DMS53 (cell line): ENCODE measurements around the gene MUSTN1.
A peak's percentile ranks its signal among the peaks of the same experiment; 100 is the strongest.

Experiments used
- DNase-seq: peaks from one replicate; lab custom pipeline; 2025; lab: John Stamatoyannopoulos, UW

The MUSTN1 gene

DNA sequence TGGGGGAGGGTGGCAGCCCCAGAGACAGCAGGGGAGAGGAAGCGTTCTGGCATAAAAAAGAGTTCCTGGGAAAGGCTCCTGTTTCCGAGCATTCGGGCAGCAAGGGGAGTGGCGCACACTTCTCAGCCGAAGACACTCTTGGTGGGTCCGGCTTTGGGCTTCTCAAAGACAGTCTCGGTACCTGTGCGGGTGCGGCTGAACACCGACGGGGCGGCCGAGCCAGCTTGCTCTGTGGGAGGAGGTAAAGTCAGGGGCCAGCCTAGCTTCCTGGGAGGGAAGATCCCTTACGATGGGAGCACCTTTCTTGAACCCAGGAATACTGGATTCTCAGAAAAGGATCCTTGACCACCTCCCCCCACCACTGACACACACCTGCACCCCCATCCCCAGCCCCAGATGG is 1.6 kb downstream of the MUSTN1 start:
- DNase-seq: no peak

DNA sequence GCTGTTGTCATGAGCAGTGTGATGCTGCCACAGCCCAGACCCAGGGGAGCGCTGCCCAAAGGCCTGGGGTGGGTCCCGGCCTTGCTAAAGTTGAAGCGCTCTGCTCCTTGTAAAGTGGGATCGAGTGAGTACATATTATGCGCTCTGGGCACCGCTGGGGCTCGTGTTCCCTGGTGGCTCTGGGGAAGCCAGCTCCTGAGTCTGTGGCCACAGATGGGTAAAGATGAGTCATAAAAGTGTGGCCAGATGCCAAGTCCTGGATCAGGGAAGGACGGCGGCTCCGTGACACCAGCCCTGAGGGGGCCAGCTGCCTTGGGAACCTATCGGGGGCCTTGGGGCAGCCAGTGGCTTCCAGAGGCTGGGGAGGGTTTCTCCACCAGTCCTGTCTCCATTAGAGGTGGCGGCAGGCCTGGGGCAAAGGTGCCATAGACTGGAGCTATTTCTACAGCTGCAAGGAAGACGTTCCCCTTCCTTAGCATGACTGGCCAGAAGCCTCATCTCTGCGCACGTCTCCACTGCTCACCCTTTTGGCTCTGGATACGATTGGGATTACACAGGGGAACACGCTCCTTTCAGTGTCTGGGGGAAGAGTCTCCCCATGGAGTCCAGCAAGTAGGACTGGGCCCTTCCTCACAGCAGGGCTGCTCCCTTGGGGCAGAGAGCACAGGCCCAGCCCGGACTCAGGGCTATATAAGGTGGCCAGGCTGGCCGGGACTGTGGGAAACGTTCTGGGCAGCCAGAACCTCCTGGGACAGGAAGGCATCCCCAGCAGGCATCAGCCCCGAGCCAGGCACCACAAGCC is 3.1 kb downstream of the MUSTN1 start:
- DNase-seq: peak; percentile 77

DNA sequence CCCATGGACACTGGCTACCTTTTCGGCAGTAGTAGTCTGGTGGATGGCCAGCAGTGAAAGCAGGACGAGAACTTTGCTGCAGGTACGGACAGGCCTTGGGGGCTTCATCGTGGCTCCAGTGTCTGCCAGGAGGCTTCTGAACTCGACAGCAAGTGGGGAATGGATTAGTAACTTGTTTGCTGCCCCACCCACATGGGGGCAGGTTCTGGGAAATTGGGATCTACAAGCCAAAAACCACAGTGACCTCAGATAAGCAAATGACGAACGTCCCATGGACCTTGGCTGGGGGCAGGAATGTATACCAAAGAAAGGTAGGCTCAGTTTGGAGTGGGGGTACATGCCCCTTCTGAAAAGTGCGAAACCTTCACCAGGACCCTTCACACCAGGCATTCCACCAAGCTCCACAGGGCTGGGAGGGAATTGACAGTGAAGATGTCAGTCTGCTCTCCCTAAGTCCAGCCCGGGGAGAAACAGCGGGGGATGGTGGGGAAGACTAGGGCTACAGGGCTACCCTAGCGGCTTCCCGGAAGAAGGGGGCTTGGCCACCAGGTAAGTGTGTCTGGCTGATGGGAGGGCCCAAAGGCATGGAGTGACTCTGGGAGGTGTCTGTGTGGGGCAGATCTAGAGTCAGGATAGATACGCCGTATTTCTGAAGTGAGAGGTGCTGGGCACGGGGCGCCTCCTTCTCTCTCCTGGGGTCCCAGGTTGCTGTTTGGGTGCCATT is 4.1 kb downstream of the MUSTN1 start, which contains the start of gene ITIH4:
Gene ITIH4, minus strand, starts transcription at position 138 of the 724 bp plus-strand sequence. Its CDS starts 30 bp downstream, at position 108.
- DNase-seq: no peak

DNA sequence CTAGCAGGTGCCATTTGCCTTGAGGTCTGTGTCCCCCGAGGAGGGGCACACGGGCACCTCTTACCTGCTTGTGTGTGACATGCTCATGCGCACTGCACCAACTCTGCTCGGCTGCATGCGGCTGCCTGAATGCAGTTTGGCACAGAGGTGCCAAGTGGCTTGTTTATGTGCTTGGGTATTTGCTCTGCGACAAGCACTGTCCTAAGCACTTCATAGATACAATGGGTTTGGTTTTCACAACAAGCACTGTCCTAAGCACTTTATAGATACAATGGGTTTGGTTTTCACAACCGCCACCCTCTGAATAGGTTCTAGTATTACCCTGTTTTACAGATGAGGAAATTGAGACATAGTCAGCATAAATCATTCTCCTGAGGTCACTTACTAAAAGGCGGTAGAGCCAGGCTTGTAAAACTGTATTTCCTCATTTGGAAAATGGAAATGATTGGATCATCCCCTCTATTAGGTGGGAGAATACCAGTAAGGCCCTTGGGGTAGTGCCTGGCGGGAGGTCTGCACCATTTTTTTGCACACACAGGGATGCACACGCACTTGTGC is 4.8 kb downstream of the MUSTN1 start:
- DNase-seq: no peak

DNA sequence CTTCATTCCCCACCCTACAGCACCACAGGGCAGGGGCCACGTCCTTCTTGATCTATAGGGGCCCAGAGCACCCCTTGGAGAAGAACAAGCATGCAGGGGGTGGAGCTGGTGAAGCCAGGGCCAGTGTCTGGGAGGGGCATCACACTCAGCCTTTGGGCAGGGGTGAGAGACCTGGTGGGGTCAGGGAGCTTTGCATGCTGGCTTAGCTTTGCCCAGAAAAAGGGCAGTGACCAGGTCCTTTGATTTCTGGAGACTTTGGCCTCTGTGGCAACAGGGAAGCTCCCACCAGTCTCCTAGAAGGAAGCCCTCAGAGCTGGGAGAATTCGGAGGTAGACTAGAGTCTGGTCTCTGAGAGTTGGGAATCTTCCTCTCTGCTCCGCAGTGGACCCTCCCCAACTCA is 5.3 kb downstream of the MUSTN1 start:
- DNase-seq: no peak

DNA sequence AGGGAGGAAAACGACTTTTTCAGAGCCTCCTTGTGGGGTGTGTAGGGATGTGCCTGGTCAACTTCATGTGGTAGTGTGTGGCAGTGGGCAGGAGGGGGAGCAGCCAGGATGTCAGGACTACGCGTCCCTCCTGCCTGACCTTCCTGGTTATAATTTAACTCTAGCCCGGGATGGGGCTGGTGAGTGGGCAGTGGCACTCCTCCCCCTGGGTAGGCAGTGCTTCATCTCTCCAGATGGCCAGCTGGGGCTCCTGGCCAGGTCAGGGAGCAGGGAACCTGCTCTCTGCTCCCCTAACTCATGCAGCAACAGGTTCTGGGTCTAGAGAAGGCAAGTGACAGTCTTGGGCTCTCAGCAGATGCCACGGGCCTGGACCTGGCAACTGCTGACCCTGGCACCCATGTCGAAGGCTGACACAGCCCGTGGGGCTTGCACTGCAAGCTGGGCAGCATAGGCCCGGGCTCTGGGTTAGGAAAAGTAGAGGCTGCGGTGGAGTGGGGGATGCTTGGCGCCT is 6.9 kb downstream of the MUSTN1 start:
- DNase-seq: peak; percentile 60

DNA sequence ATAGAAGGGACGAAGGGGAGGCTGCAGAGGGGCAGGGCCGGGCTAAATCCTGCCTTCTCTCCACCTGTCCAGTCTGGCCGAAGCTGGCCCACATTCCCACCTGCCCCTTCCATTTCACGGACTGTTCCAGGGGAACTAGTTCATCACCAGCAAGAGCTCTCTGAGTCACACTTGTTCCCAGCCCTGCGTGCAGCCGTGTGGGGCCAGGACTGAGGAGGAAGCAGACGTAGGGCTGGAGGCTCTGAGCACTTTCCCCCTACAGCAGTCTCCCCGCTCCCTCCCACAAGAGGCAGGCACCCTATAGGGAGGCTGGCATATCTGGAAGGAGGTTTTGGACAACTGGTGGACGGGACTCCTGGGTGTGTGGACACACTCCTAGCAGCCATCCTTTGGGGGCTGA is 7.4 kb downstream of the MUSTN1 start:
- DNase-seq: peak; percentile 42

DNA sequence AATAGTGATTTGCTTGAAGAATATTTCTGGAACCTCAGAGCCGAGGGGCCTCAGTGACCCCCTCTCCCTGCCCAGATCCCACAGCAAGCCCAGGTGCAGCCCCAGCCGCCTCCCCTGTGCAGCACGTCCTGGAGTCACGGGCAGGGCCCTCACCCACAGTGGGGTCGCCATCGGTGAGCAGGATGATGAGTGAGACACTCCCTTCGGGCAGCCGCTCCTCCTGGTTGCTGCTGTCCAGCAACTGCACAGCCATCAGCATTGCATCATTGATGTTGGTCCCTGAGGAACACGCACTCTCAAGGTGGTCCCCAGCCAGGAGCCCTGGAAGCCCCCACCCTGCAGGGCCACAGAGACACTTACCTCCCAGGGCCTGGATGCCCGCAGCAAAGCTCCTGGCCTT is 10.8 kb downstream of the MUSTN1 start:
- DNase-seq: no peak

DNA sequence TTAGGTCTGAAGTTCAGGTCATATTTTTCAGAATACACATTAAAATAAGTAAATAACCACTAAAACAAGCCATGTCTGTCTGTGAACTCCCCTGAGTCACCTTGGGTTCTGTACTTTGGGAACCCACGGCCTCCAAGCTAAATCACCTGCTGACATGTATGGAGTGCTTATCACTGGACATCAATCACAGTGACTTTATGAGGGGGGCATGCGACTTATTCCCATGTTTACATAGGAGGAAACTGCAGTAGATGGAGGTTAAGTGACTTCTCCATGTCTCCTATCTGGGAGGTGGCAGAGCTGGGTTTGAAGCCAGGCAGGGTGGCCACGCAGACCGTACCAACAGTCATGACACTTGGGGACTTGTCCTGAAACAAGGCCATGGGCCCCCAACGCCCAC is 12.5 kb downstream of the MUSTN1 start:
- no peak for DNase-seq

DNA sequence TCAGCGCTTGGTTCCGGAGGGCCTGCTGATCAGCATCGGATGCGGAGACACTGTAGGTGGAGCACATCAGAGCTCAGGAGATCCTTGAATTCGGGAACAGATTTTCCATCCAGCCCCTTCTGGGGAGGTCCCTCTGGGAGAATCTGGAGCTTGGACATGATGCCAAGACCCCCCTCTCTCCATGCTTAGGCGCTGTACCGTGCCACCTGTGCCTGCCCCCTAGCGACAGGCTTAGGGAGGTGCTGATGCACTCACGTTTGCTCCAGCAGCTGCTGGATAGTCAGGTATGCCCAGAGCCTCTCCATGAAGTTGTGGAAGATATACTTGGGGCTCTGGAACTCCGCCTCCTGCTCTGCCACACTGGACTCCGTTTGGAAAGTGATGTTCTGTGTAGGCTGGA is 14.1 kb downstream of the MUSTN1 start:
- peak; percentile 42 for DNase-seq

DNA sequence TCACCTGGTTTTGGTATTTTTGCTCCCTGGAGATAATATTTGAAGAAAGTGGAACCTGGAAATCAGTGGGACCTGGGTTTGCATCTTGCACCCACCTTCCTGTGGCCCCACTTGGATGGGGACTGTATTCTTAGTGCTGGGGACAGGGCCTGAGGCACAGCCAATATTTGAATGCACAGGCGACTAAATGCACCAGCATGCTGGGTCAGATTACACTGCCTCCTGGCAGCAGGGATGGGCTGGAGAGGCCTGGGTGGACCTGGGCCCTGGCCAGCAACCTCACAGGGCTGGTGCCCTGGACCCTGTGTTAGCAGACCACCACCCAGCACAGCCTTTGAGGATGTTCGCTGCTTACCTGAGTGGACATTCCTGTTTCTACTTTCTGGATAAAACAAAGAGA is 14.9 kb downstream of the MUSTN1 start:
- DNase-seq: no peak

DNA sequence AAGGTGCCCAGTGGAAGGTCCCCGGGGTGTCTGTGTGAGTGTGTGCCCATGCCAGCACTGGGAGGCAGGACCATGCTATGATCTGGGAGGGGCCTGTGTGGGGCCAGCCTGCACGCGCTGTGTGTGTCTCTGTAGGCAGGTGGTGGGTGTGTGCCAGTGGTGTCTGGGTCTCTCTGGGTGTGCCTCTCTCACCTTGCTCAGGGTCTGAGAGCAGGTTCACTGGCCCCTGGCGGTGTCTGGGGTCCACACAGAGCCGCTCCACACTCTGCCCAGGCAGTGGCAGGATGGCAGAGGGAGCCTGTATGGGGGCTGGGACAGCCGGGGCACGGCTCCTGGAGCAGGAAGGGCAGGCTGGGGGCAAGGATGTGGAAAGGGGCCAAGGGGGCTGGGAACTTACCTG is 17.0 kb downstream of the MUSTN1 start:
- DNase-seq: no peak

DNA sequence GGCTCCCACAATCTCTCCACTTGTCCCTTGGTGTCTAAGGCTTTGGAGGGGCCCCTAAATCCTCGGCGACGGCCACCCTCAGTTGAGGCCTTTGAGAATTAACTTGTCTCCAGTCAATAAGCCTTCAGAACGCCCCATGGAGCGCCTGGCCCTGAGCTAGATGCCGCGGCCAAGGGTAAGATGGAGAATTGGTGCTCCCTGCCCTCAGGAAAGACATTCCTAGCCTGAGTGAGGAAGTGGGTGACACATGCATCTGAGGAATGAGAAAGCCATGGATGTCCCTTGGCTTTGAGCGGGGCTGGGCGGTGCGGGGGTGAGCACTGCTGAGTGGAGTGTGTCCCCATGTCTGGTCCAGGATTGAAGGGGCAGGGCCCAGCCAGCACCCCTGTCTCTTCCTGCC is 17.6 kb downstream of the MUSTN1 start:
- DNase-seq: no peak

DNA sequence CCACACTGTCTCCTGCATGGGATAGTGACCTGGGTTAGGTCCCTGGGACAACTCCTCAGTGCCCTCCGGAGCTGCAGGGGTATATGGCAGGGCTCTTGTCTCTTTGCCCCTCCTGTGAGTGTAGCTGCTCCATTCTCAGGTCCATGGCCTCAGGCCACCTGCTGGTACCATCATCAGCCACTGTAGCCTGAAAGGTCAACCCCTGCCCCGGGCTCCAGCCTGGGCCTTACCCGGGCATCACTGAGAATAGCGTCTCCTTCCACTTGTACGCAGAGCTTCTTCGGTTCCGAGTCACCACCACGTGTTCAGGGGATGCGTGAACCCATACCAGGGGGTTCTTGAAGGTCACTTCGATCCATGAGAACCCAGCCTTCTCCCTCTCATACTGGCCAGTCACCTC is 18.2 kb downstream of the MUSTN1 start:
- no peak for DNase-seq

DNA sequence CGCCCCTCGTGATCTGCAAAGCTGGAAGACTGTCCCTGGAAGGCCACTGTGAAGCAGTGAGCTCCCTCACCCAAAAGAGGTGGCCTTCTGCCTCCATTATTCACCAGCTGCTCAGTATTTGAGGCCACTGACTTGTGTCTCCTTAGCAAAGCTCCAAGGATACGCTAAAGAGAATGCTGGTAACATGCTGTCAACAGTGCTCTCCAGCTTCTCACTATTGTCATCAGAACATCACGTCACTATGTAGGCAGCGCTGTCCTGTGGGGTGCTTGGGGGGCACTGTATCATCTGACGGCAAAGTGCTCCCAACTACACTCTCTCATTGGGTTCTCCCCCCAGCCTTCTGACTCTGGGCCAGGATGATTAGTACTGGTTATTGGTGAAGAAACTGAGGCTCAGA is 18.6 kb downstream of the MUSTN1 start:
- no peak for DNase-seq

DNA sequence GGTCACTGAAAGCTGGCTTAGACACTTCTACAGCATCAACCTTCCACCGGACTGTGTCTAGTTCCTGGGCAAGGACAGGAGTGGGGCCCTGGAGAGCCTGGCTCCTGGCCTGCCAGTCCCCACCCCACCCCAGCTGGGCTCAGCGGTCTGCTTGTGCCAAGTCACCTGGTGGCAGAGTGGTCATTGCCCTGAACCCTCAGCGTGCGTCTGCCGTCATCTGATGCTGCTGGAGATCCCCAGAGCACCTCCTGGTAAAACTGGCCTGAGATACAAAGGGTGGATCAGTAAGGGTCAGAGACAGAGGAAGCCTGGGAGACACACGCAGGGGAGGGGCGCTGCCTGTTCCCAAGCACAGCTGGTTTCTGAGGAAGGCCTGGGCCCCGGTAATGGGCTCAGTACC is 21.0 kb downstream of the MUSTN1 start:
- DNase-seq: no peak

DNA sequence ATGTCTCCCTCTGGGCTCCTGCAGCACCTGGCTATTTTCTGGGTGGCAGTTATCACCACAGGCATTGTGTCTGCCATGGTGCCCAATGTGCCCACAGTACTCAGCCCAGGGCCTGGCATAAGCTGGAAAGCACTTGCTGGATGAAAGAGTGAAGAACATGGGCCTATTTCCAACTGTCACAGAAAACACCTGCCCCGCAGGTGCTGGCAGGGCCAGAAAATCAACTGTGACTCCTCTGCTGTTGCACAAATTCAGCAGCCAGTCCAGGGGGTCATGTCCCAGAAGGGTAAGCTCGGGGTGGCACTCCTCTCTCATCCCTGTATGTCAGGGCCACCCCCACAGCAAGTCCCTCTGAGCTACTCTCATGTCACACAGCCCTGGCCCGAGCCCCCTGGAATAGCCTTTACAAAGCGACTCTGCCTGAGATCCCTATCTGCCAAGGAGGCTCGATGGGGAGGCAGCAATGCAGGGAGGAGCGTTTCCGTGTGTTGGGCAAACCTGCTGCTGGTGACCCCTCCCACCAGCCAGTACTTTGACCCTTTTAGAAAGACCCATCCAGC is 23.3 kb downstream of the MUSTN1 start:
- DNase-seq: no peak

DNA sequence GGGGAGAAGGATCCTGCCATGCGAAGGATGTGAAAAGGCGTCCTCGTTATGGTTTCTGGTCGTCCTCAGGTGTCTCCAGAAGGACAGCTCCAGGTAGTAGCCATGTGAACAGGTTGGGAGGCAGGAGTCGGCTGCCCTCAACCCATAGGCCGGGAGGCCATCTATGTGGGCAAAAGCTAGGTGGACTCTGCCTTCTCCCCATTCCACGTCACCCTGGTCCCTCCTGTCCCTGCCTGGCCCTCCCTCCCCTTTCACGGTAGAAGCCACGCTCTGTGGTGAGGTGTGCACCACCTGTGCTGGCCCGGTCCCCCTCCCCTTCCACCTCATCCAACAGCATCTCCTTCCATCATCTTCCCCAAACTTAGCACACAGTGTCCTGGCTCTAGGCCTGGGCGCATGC is 23.9 kb downstream of the MUSTN1 start:
- no peak for DNase-seq

DNA sequence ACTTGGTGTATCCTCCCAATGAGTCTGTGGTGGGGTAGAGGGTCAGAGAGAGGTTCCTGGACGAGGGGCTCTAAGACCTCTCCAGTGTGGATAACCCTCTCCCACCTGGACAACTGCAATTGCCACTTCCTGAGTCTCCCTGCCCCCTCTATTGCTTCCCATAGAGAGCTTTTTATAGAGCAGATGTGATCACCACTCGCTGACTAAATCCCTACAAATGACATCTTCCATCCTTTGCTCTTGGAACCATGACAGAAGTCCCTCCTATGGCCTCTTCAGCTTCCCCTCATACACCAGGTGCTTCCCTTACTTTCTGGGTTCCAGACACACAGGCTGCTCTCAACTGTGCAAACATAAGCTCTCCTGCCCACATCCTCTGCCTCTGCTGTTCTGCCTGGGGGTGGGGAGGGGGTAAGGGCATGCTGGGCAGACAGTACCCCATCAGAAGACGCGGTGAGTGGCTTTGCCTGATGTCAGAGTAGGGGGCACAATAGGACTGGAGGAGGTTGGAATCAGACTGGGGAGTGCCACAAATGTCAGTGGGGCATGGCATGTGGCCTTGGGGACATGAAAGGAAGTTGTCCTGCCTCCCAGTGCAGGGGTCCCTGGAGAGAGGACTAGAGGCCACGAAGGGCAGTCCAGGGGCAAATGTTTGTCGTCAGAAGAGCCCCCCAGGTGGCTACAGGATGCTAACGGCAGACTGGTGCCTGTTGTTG is 25.0 kb downstream of the MUSTN1 start:
- peak; percentile 55 for DNase-seq

DNA sequence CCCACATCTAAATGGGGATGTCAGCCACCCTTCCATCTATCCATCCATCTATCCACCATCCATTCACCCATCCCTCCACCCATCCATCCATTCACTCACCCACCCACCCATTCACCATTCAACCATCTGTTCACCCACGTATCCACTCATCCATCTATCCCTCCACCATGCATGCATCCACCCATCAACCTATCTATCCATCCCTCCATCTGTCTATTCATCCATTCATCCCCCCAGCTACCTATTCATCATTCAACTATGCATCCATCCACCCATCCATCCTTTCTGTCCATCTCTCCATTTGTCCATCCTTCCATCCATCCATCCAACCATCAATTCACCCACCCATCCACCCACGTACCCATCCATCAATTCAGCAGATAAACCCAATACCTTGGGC is 25.7 kb downstream of the MUSTN1 start:
- DNase-seq: no peak

DNA sequence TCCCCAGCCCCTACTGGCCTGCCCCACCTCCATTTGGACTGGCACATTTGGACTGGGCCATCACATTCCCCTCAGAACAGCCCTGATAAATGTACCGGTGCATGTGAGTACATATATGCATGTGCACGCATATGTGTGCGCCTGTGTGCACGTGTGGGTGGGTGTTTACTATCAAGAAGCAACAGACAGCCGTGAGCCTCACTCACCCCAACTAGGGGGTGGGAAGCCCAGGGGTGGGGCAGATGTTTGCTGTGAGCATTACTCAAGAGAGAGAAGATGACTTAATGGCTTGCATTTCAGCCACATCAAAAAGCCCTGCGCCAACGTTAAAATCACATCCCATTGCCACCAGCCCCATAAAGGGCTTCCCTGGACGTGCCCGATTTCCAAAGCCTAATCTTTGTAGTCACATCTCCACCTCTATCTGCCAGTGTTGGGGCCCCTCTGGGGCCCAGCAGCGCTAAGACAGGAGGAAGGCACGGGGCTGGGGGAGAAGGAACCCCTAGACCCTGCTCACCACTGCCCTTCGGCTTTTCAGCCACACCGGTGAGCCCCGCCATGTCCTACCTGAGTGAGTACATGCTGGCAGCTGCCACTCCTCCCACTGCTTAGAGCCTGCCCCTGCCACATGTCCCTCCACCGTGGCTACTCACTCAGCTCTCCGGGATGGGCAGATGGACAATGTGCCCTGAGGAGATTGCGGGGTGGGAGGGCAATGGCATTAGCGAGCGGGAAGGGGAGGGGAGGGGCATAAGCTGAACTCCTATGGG is 29.4 kb downstream of the MUSTN1 start:
- no peak for DNase-seq
